Dendritic cell treated with granulocyte-macrophage colony-stimulating factor and Interleukin-4, amounts not matched to agents 40 ng/mL and 50 ng/mL, for 4 days (primary cell): ENCODE data around the gene CRHBP.
A peak's percentile ranks its signal among the peaks of the same experiment; 100 is the strongest.
"Not testable (repeated sequence)": the region's sequence is repeated elsewhere in the genome, so short reads cannot be mapped to it uniquely, and the experiment has no call there.

Source experiments
- H3K27ac Mint-ChIP-seq: one replicate; pipeline ENCODE4 v1.8.0; 2022; ENCODE audit warnings: mild to moderate bottlenecking, mixed read lengths
- H3K27me3 Mint-ChIP-seq: one replicate; pipeline ENCODE4 v1.8.0; 2022; ENCODE audit warnings: mild to moderate bottlenecking, mixed read lengths
- H3K36me3 Mint-ChIP-seq: one replicate; pipeline ENCODE4 v1.8.0; 2022; ENCODE audit warnings: low read depth, mixed read lengths
- H3K4me1 Mint-ChIP-seq: one replicate; pipeline ENCODE4 v1.8.0; 2022; ENCODE audit warnings: low read depth, mixed read lengths
- H3K4me3 Mint-ChIP-seq: one replicate; pipeline ENCODE4 v1.8.0; 2022; ENCODE audit warnings: mild to moderate bottlenecking, moderate library complexity, mixed read lengths
- H3K9me3 Mint-ChIP-seq: one replicate; pipeline ENCODE4 v1.8.0; 2022; ENCODE audit warnings: mixed read lengths
- intact Hi-C: fragments of 100-400 bp; cut with micrococcal nuclease; formaldehyde crosslinking; loops from one replicate; pipeline ENCODE4 v1.15.0; 2022

The CRHBP gene

GRCh38 chr5:76952795-76953536 lies at the start of gene CRHBP:
Gene CRHBP (plus strand): TSS chr5:76953045. CDS start chr5:76953135, 90 bp downstream.
- Mint-ChIP-seq H3K27ac (peak within 1 kb of the TSS; percentile 75), H3K4me1 (peaks cover 24% of the 10 kb centered on the region), H3K36me3 (no peaks in the 10 kb centered on the region), H3K27me3 (peaks cover 49% of the 10 kb centered on the region), H3K4me3 (peak within 1 kb of the TSS; percentile 72), H3K9me3 (no peaks in the 10 kb centered on the region)
- intact Hi-C loops: no loop called here

GRCh38 chr5:76908166-76908565 lies 44.7 kb upstream of the CRHBP start:
- H3K4me3 Mint-ChIP-seq: no peak overlapping the region
- no peaks in the 10 kb centered on the region for H3K36me3 Mint-ChIP-seq
- intact Hi-C loops: no loop called here
- H3K27ac Mint-ChIP-seq: no peak overlapping the region
- no peaks in the 10 kb centered on the region for H3K9me3 Mint-ChIP-seq
- H3K4me1 Mint-ChIP-seq: peaks cover 7% of the 10 kb centered on the region
- no peaks in the 10 kb centered on the region for H3K27me3 Mint-ChIP-seq

GRCh38 chr5:76910344-76910933 lies 42.4 kb upstream of the CRHBP start:
- not testable (repeated sequence) for H3K27me3 Mint-ChIP-seq, H3K4me1 Mint-ChIP-seq, H3K4me3 Mint-ChIP-seq, H3K9me3 Mint-ChIP-seq, H3K27ac Mint-ChIP-seq
- intact Hi-C loops: loop anchor here (5.0 kb wide), 1 partner anchor 107 kb away; no protein-coding TSS in a partner anchor
- peaks cover 12% of the 10 kb centered on the region for H3K36me3 Mint-ChIP-seq

GRCh38 chr5:76914671-76915070 lies 38.2 kb upstream of the CRHBP start:
- not testable (repeated sequence) for H3K4me3 Mint-ChIP-seq, H3K27me3 Mint-ChIP-seq, H3K9me3 Mint-ChIP-seq, H3K27ac Mint-ChIP-seq, H3K4me1 Mint-ChIP-seq
- intact Hi-C loops: loop anchor here (5.0 kb wide), 1 partner anchor 103 kb away; no protein-coding TSS in a partner anchor
- H3K36me3 Mint-ChIP-seq: peaks cover 12% of the 10 kb centered on the region

GRCh38 chr5:76918539-76918938 lies 34.3 kb upstream of the CRHBP start:
- Mint-ChIP-seq H3K27ac (no peak overlapping the region), H3K4me1 (no peaks in the 10 kb centered on the region), H3K27me3 (no peaks in the 10 kb centered on the region), H3K36me3 (peaks cover 12% of the 10 kb centered on the region), H3K4me3 (no peak overlapping the region), H3K9me3 (no peaks in the 10 kb centered on the region)
- intact Hi-C loops: no loop called here

- Mint-ChIP-seq H3K27me3 (no peaks in the 10 kb centered on the region), H3K9me3 (no peaks in the 10 kb centered on the region), H3K27ac (no peak overlapping the region), H3K4me3 (no peak overlapping the region), H3K36me3 (no peaks in the 10 kb centered on the region), H3K4me1 (no peaks in the 10 kb centered on the region)
- intact Hi-C loops: no loop called here
Measured at GRCh38 chr5:76920491-76920890, 32.4 kb upstream of the CRHBP start.

- intact Hi-C loops: no loop called here
- Mint-ChIP-seq H3K27me3 (no peaks in the 10 kb centered on the region), H3K9me3 (no peaks in the 10 kb centered on the region), H3K27ac (no peak overlapping the region), H3K36me3 (no peaks in the 10 kb centered on the region), H3K4me3 (no peak overlapping the region), H3K4me1 (peaks cover 5% of the 10 kb centered on the region)
Measured at GRCh38 chr5:76926329-76927105, 26.3 kb upstream of the CRHBP start.

- Mint-ChIP-seq H3K36me3 (no peaks in the 10 kb centered on the region), H3K4me1 (peaks cover 5% of the 10 kb centered on the region), H3K9me3 (no peaks in the 10 kb centered on the region), H3K4me3 (no peak overlapping the region), H3K27me3 (no peaks in the 10 kb centered on the region), H3K27ac (no peak overlapping the region)
- intact Hi-C loops: no loop called here
Measured at GRCh38 chr5:76927961-76928360, 24.9 kb upstream of the CRHBP start.

- no peaks in the 10 kb centered on the region for H3K36me3 Mint-ChIP-seq
- no peaks in the 10 kb centered on the region for H3K27me3 Mint-ChIP-seq
Measured at GRCh38 chr5:76930083-76930482, 22.8 kb upstream of the CRHBP start.

GRCh38 chr5:76938177-76938576 lies 14.7 kb upstream of the CRHBP start:
- H3K36me3 Mint-ChIP-seq: no peaks in the 10 kb centered on the region
- H3K9me3 Mint-ChIP-seq: no peaks in the 10 kb centered on the region
- intact Hi-C loops: no loop called here
- no peaks in the 10 kb centered on the region for H3K27me3 Mint-ChIP-seq
- no peaks in the 10 kb centered on the region for H3K4me1 Mint-ChIP-seq
- H3K4me3 Mint-ChIP-seq: no peak overlapping the region
- H3K27ac Mint-ChIP-seq: no peak overlapping the region

More at GRCh38 chr5:76930083-76930482, 22.8 kb upstream of the CRHBP start:
- Mint-ChIP-seq H3K4me1 (peaks cover 5% of the 10 kb centered on the region), H3K9me3 (no peaks in the 10 kb centered on the region), H3K4me3 (no peak overlapping the region), H3K27ac (no peak overlapping the region)
- intact Hi-C loops: no loop called here

GRCh38 chr5:76941000-76941399 lies 11.8 kb upstream of the CRHBP start:
- intact Hi-C loops: no loop called here
- H3K4me3 Mint-ChIP-seq: no peak overlapping the region
- H3K27me3 Mint-ChIP-seq: no peaks in the 10 kb centered on the region
- no peaks in the 10 kb centered on the region for H3K36me3 Mint-ChIP-seq
- no peak overlapping the region for H3K27ac Mint-ChIP-seq
- no peaks in the 10 kb centered on the region for H3K9me3 Mint-ChIP-seq
- H3K4me1 Mint-ChIP-seq: peaks cover 7% of the 10 kb centered on the region

GRCh38 chr5:76941442-76941841 lies 11.4 kb upstream of the CRHBP start:
- H3K27ac Mint-ChIP-seq: no peak overlapping the region
- H3K9me3 Mint-ChIP-seq: no peaks in the 10 kb centered on the region
- H3K4me1 Mint-ChIP-seq: peaks cover 11% of the 10 kb centered on the region
- no peak overlapping the region for H3K4me3 Mint-ChIP-seq
- no peaks in the 10 kb centered on the region for H3K36me3 Mint-ChIP-seq
- intact Hi-C loops: no loop called here
- no peaks in the 10 kb centered on the region for H3K27me3 Mint-ChIP-seq

GRCh38 chr5:76942581-76942980 lies 10.3 kb upstream of the CRHBP start:
- Mint-ChIP-seq H3K9me3 (no peaks in the 10 kb centered on the region), H3K36me3 (no peaks in the 10 kb centered on the region), H3K4me3 (no peak overlapping the region), H3K27ac (no peak overlapping the region), H3K27me3 (no peaks in the 10 kb centered on the region), H3K4me1 (peaks cover 23% of the 10 kb centered on the region)
- intact Hi-C loops: no loop called here

- intact Hi-C loops: no loop called here
- H3K9me3 Mint-ChIP-seq: no peaks in the 10 kb centered on the region
- H3K27ac Mint-ChIP-seq: no peak overlapping the region
- peaks cover 24% of the 10 kb centered on the region for H3K4me1 Mint-ChIP-seq
- no peaks in the 10 kb centered on the region for H3K27me3 Mint-ChIP-seq
- H3K36me3 Mint-ChIP-seq: no peaks in the 10 kb centered on the region
- H3K4me3 Mint-ChIP-seq: no peak overlapping the region
Measured at GRCh38 chr5:76943006-76943405, 9.8 kb upstream of the CRHBP start.
